SK-N-SH treated with all-trans-retinoic acid at 6 μM for 48 hours (cell line): ENCODE data around the gene RFX8.

ENCODE experiments used
- ATAC-seq: fragments of 200-7000 bp; cut with Tn5 transposase; 3 replicates; pipeline ENCODE4 v1.9.1; 2020; ENCODE audit warnings: mild to moderate bottlenecking, moderate library complexity
- ARNTL ChIP-seq: fragments of 450-650 bp; formaldehyde crosslinking; IDR thresholded peaks from 2 replicates; pipeline ENCODE4 v1.5.0; 2020; ENCODE audit warnings: low read depth, mild to moderate bottlenecking, moderate library complexity, borderline replicate concordance
- BACH2 ChIP-seq: fragments of 250-450 bp; sonication (Bioruptor Pico); IDR thresholded peaks from 2 replicates; pipeline ENCODE4 v1.9.0; 2021; ENCODE audit warnings: mild to moderate bottlenecking, borderline replicate concordance
- CSDC2 ChIP-seq: fragments of 250-450 bp; sonication (Bioruptor Pico); IDR thresholded peaks from 2 replicates; pipeline ENCODE4 v1.5.0; 2020; ENCODE audit warnings: mild to moderate bottlenecking, moderate library complexity
- CSRNP3 ChIP-seq: fragments of 250-450 bp; sonication (Bioruptor Pico); IDR thresholded peaks from 2 replicates; pipeline ENCODE4 v1.5.1; 2021; ENCODE audit warnings: mild to moderate bottlenecking, moderate library complexity
- ESRRG ChIP-seq: fragments of 250-450 bp; sonication (Bioruptor Pico); IDR thresholded peaks from 2 replicates; pipeline ENCODE4 v1.6.1; 2021; ENCODE audit warnings: mild to moderate bottlenecking
- GLIS3 ChIP-seq: fragments of 250-450 bp; sonication (Bioruptor Pico); IDR thresholded peaks from 2 replicates; pipeline ENCODE4 v1.5.0; 2020; ENCODE audit warnings: mild to moderate bottlenecking, moderate library complexity
- OSR1 ChIP-seq: fragments of 250-450 bp; sonication (Bioruptor Pico); IDR thresholded peaks from 2 replicates; pipeline ENCODE4 v1.8.0; 2022; ENCODE audit warnings: moderate library complexity, mild to moderate bottlenecking, inconsistent platforms
- POU6F1 ChIP-seq: fragments of 250-450 bp; sonication (Bioruptor Pico); IDR thresholded peaks from 2 replicates; pipeline ENCODE4 v1.8.0; 2021; ENCODE audit warnings: low read depth, mild to moderate bottlenecking, moderate library complexity, borderline replicate concordance
- PPARA ChIP-seq: fragments of 250-450 bp; sonication (Bioruptor Pico); IDR thresholded peaks from 2 replicates; pipeline ENCODE4 v1.5.0; 2020; ENCODE audit warnings: mild to moderate bottlenecking, borderline replicate concordance
- RARB ChIP-seq: fragments of 250-450 bp; sonication (Bioruptor Pico); IDR thresholded peaks from 2 replicates; pipeline ENCODE4 v1.8.0; 2021; ENCODE audit warnings: mild to moderate bottlenecking, moderate library complexity
- SNAI2 ChIP-seq: fragments of 250-450 bp; sonication (Bioruptor Pico); IDR thresholded peaks from 2 replicates; pipeline ENCODE4 v1.5.0; 2020; ENCODE audit warnings: mild to moderate bottlenecking, moderate library complexity
- TCF4 ChIP-seq: fragments of 250-450 bp; sonication (Bioruptor Pico); IDR thresholded peaks from 2 replicates; pipeline ENCODE4 v1.8.0; 2021; ENCODE audit warnings: mild to moderate bottlenecking, moderate library complexity, borderline replicate concordance
- TOX ChIP-seq: fragments of 250-450 bp; sonication (Bioruptor Pico); IDR thresholded peaks from 2 replicates; pipeline ENCODE4 v1.8.0; 2021; ENCODE audit warnings: mild to moderate bottlenecking, moderate library complexity, borderline replicate concordance
- ZC3H10 ChIP-seq: fragments of 250-450 bp; sonication (Bioruptor Pico); IDR thresholded peaks from 2 replicates; pipeline ENCODE4 v1.5.1; 2021; ENCODE audit warnings: mild to moderate bottlenecking, moderate library complexity
- ZFP3 ChIP-seq: fragments of 250-450 bp; sonication (Bioruptor Pico); IDR thresholded peaks from 2 replicates; pipeline ENCODE4 v1.5.0; 2020; ENCODE audit warnings: mild to moderate bottlenecking, moderate library complexity
- ZFP30 ChIP-seq: fragments of 450-650 bp; formaldehyde crosslinking; IDR thresholded peaks from 2 replicates; pipeline ENCODE4 v1.5.0; 2022; ENCODE audit warnings: mild to moderate bottlenecking, moderate library complexity
- ZNF565 ChIP-seq: fragments of 450-650 bp; formaldehyde crosslinking; conservative IDR thresholded peaks from 2 replicates; pipeline ENCODE4 v1.5.0; 2020; ENCODE audit warnings: low read depth, mild to moderate bottlenecking, moderate library complexity
- ZNF70 ChIP-seq: fragments of 450-650 bp; formaldehyde crosslinking; IDR thresholded peaks from 2 replicates; pipeline ENCODE4 v1.5.0; 2020; ENCODE audit warnings: mild to moderate bottlenecking, moderate library complexity
- ZNF8 ChIP-seq: fragments of 450-650 bp; formaldehyde crosslinking; IDR thresholded peaks from 2 replicates; pipeline ENCODE4 v1.5.0; 2020; ENCODE audit warnings: mild to moderate bottlenecking, moderate library complexity
- TF ChIP-seq, protein P1 (sequence below): fragments of 250-450 bp; sonication (Bioruptor Pico); IDR thresholded peaks from 2 replicates; pipeline ENCODE4 v1.5.0; 2020; ENCODE audit warnings: mild to moderate bottlenecking, moderate library complexity
- TF ChIP-seq, protein P2 (sequence below): fragments of 250-450 bp; sonication (Bioruptor Pico); IDR thresholded peaks from 2 replicates; pipeline ENCODE4 v1.8.0; 2020; ENCODE audit warnings: mild to moderate bottlenecking, moderate library complexity, borderline replicate concordance
- TF ChIP-seq, protein P3 (sequence below): fragments of 250-450 bp; sonication (Bioruptor Pico); IDR thresholded peaks from 2 replicates; pipeline ENCODE4 v1.5.1; 2020; ENCODE audit warnings: low read depth, mild to moderate bottlenecking, moderate library complexity

The RFX8 gene

DNA sequence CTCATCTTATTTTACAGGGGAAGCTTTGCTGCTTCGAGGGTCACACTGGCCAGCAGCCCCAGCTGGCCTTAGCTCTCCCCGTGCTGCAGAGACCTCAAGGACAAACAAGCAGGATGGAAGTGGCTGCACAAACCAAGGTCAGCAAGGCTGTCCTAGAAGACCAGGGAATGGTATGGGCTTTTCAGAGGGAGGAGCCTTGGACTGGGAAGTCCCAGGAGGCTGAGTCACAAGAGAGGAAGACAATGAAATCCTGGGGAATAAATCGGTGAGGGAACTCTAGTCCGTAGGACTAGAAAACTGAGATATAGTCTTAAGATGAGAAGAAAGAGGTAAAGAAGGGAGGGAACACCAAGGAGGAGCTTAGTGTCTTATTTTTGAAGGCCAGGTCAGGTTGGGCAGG is 103.3 kb downstream of the RFX8 start:
- no peak for ATAC-seq
- TF ChIP-seq ARNTL = no peak
- TF ChIP-seq ZC3H10 (CRISPR knock-in tag) = no peak
- no peak for TF ChIP-seq ESRRG (CRISPR knock-in tag)
- no peak for TF ChIP-seq ZNF565 (CRISPR knock-in tag)
- no peak for TF ChIP-seq TCF4
- TF ChIP-seq PPARA (CRISPR knock-in tag) = no peak
- no peak for TF ChIP-seq SNAI2 (CRISPR knock-in tag)
- no peak for TF ChIP-seq RARB (CRISPR knock-in tag)
- no peak for TF ChIP-seq ZFP30 (CRISPR knock-in tag)
- no peak for TF ChIP-seq TOX (CRISPR knock-in tag)
- TF ChIP-seq OSR1 (CRISPR knock-in tag) = no peak
- TF ChIP-seq, protein P1, sequence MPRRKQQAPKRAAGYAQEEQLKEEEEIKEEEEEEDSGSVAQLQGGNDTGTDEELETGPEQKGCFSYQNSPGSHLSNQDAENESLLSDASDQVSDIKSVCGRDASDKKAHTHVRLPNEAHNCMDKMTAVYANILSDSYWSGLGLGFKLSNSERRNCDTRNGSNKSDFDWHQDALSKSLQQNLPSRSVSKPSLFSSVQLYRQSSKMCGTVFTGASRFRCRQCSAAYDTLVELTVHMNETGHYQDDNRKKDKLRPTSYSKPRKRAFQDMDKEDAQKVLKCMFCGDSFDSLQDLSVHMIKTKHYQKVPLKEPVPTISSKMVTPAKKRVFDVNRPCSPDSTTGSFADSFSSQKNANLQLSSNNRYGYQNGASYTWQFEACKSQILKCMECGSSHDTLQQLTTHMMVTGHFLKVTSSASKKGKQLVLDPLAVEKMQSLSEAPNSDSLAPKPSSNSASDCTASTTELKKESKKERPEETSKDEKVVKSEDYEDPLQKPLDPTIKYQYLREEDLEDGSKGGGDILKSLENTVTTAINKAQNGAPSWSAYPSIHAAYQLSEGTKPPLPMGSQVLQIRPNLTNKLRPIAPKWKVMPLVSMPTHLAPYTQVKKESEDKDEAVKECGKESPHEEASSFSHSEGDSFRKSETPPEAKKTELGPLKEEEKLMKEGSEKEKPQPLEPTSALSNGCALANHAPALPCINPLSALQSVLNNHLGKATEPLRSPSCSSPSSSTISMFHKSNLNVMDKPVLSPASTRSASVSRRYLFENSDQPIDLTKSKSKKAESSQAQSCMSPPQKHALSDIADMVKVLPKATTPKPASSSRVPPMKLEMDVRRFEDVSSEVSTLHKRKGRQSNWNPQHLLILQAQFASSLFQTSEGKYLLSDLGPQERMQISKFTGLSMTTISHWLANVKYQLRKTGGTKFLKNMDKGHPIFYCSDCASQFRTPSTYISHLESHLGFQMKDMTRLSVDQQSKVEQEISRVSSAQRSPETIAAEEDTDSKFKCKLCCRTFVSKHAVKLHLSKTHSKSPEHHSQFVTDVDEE (CRISPR knock-in tag) = no peak
- no peak for TF ChIP-seq CSRNP3 (CRISPR knock-in tag)
- TF ChIP-seq, protein P2, sequence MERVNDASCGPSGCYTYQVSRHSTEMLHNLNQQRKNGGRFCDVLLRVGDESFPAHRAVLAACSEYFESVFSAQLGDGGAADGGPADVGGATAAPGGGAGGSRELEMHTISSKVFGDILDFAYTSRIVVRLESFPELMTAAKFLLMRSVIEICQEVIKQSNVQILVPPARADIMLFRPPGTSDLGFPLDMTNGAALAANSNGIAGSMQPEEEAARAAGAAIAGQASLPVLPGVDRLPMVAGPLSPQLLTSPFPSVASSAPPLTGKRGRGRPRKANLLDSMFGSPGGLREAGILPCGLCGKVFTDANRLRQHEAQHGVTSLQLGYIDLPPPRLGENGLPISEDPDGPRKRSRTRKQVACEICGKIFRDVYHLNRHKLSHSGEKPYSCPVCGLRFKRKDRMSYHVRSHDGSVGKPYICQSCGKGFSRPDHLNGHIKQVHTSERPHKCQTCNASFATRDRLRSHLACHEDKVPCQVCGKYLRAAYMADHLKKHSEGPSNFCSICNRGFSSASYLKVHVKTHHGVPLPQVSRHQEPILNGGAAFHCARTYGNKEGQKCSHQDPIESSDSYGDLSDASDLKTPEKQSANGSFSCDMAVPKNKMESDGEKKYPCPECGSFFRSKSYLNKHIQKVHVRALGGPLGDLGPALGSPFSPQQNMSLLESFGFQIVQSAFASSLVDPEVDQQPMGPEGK (CRISPR knock-in tag) = no peak
- no peak for TF ChIP-seq ZNF70 (CRISPR knock-in tag)
- no peak for TF ChIP-seq ZNF8 (CRISPR knock-in tag)
- no peak for TF ChIP-seq GLIS3 (CRISPR knock-in tag)
- no peak for TF ChIP-seq CSDC2 (CRISPR knock-in tag)
- no peak for TF ChIP-seq POU6F1 (CRISPR knock-in tag)

DNA sequence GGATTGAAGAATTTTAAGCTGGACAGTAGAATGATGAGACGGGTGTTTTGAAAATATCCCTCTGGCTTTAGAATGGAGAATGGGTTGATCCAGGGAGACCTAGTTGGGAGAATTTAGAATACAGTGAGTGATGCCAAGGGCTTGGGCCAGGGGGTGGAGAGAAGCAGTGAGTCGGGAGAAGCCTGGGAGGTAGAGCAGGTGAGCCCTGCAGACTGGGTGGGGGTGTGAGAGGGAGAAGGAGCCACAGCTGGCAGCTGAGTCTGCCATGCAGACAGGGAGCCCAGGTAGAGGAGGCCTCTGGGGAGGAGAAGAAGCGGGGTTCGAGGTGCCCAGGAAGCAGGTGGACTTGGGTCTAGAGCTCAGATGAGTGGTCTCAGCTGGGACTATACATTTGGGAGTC is 105.8 kb downstream of the RFX8 start:
- no peak for ATAC-seq
- no peak for TF ChIP-seq TCF4
- TF ChIP-seq, protein P3, sequence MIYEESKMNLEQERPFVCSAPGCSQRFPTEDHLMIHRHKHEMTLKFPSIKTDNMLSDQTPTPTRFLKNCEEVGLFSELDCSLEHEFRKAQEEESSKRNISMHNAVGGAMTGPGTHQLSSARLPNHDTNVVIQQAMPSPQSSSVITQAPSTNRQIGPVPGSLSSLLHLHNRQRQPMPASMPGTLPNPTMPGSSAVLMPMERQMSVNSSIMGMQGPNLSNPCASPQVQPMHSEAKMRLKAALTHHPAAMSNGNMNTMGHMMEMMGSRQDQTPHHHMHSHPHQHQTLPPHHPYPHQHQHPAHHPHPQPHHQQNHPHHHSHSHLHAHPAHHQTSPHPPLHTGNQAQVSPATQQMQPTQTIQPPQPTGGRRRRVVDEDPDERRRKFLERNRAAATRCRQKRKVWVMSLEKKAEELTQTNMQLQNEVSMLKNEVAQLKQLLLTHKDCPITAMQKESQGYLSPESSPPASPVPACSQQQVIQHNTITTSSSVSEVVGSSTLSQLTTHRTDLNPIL (CRISPR knock-in tag) = no peak
- TF ChIP-seq ARNTL = no peak
- TF ChIP-seq ZC3H10 (CRISPR knock-in tag) = no peak
- TF ChIP-seq OSR1 (CRISPR knock-in tag) = no peak
- no peak for TF ChIP-seq BACH2 (CRISPR knock-in tag)
- TF ChIP-seq ZNF565 (CRISPR knock-in tag) = no peak
- TF ChIP-seq POU6F1 (CRISPR knock-in tag) = no peak
- TF ChIP-seq ZFP3 (CRISPR knock-in tag) = no peak
- no peak for TF ChIP-seq TOX (CRISPR knock-in tag)
- no peak for TF ChIP-seq CSRNP3 (CRISPR knock-in tag)
- TF ChIP-seq ZFP30 (CRISPR knock-in tag) = no peak
- no peak for TF ChIP-seq ZNF70 (CRISPR knock-in tag)
- no peak for TF ChIP-seq RARB (CRISPR knock-in tag)
